MG63 (cell line): ENCODE data around the gene WSCD2. TPM values are rescaled to one million over a fixed set of nuclear protein-coding genes. Genes with fewer than 3 reads are reported as not detected.

Experiments
- DNase-seq: peaks from one replicate; pipeline ENCODE4 v3.0.0-alpha.2; 2020
- H3K27me3 ChIP-seq: fragments of 250-450 bp; sonication (Bioruptor Pico); 2 replicates; pipeline ENCODE4 v1.5.1; 2020; ENCODE audit warnings: mild to moderate bottlenecking, moderate library complexity
- H3K36me3 ChIP-seq: fragments of 250-450 bp; sonication (Bioruptor Pico); 2 replicates; pipeline ENCODE4 v1.5.1; 2020; ENCODE audit warnings: mild to moderate bottlenecking, moderate library complexity
- H3K4me3 ChIP-seq: fragments of 250-450 bp; sonication (Bioruptor Pico); 2 replicates; pipeline ENCODE4 v1.5.1; 2020; ENCODE audit warnings: mild to moderate bottlenecking, moderate library complexity
- H3K9me3 ChIP-seq: fragments of 250-450 bp; sonication (Bioruptor Pico); 2 replicates; pipeline ENCODE4 v1.5.1; 2020; ENCODE audit warnings: mild to moderate bottlenecking, moderate library complexity
- total RNA-seq: library from RNA; depleted of rRNA; stranded (reverse); fragments of >200 nt; shearing (Covaris generic); gene quantifications from 2 replicates; pipeline ENCODE4 v1.2.3, GENCODE V29; 2014; ENCODE audit warnings: low replicate concordance; rRNA removed

The WSCD2 gene
- total RNA-seq, result not detected in 2 replicates

- DNase-seq, result peak; percentile 43
- Histone ChIP-seq H3K36me3 (no peaks in the 10 kb centered on the region), H3K27me3 (peaks cover 18% of the 10 kb centered on the region), H3K9me3 (no peaks in the 10 kb centered on the region), H3K4me3 (peak within 1 kb of the TSS; percentile 33)
These were observed at the start of gene WSCD2 for GRCh38 chr12:108129017-108129812. Gene WSCD2 (plus strand): TSS chr12:108129288. CDS start chr12:108195833, 66,545 bp downstream.

GRCh38 chr12:108079721-108080120 lies 49.4 kb upstream of the WSCD2 start:
- H3K27me3 ChIP-seq, result no peaks in the 10 kb centered on the region
- H3K9me3 ChIP-seq, result no peaks in the 10 kb centered on the region
- no peaks in the 10 kb centered on the region for H3K36me3 ChIP-seq
- no peak overlapping the region for H3K4me3 ChIP-seq
- DNase-seq, result no peak

- no peak overlapping the region for H3K4me3 ChIP-seq
- no peaks in the 10 kb centered on the region for H3K9me3 ChIP-seq
- H3K36me3 ChIP-seq, result no peaks in the 10 kb centered on the region
- H3K27me3 ChIP-seq, result no peaks in the 10 kb centered on the region
- DNase-seq, result no peak
These were observed 48.7 kb upstream of the WSCD2 start for GRCh38 chr12:108080363-108080762.

GRCh38 chr12:108082485-108082884 lies 46.6 kb upstream of the WSCD2 start:
- Histone ChIP-seq H3K9me3 (no peaks in the 10 kb centered on the region), H3K27me3 (no peaks in the 10 kb centered on the region), H3K36me3 (no peaks in the 10 kb centered on the region), H3K4me3 (no peak overlapping the region)
- DNase-seq, result no peak

GRCh38 chr12:108087900-108088299 lies 41.2 kb upstream of the WSCD2 start:
- DNase-seq, result no peak
- Histone ChIP-seq H3K36me3 (no peaks in the 10 kb centered on the region), H3K27me3 (no peaks in the 10 kb centered on the region), H3K9me3 (no peaks in the 10 kb centered on the region; the same call in 1 of the 2 replicates), H3K4me3 (no peak overlapping the region)

GRCh38 chr12:108090107-108090899 lies 38.8 kb upstream of the WSCD2 start:
- Histone ChIP-seq H3K36me3 (no peaks in the 10 kb centered on the region), H3K9me3 (no peaks in the 10 kb centered on the region; the same call in 1 of the 2 replicates), H3K4me3 (no peak overlapping the region), H3K27me3 (no peaks in the 10 kb centered on the region)
- no peak for DNase-seq

GRCh38 chr12:108090932-108091678 lies 38.0 kb upstream of the WSCD2 start:
- DNase-seq, result no peak
- Histone ChIP-seq H3K36me3 (no peaks in the 10 kb centered on the region), H3K4me3 (no peak overlapping the region), H3K27me3 (no peaks in the 10 kb centered on the region), H3K9me3 (no peaks in the 10 kb centered on the region; the same call in 1 of the 2 replicates)

- Histone ChIP-seq H3K27me3 (no peaks in the 10 kb centered on the region), H3K4me3 (no peak overlapping the region), H3K9me3 (no peaks in the 10 kb centered on the region; the same call in 1 of the 2 replicates), H3K36me3 (no peaks in the 10 kb centered on the region)
- no peak for DNase-seq
These were observed 37.4 kb upstream of the WSCD2 start for GRCh38 chr12:108091679-108092051.

- H3K27me3 ChIP-seq, result no peaks in the 10 kb centered on the region
- no peaks in the 10 kb centered on the region for H3K36me3 ChIP-seq
- no peak for DNase-seq
- no peak overlapping the region for H3K4me3 ChIP-seq
- H3K9me3 ChIP-seq, result no peaks in the 10 kb centered on the region; the same call in 1 of the 2 replicates
These were observed 35.9 kb upstream of the WSCD2 start for GRCh38 chr12:108093209-108093608.

- Histone ChIP-seq H3K36me3 (no peaks in the 10 kb centered on the region), H3K4me3 (no peak overlapping the region), H3K9me3 (no peaks in the 10 kb centered on the region), H3K27me3 (no peaks in the 10 kb centered on the region)
- DNase-seq, result no peak
These were observed 34.9 kb upstream of the WSCD2 start for GRCh38 chr12:108094056-108094649.

GRCh38 chr12:108097160-108097911 lies 31.8 kb upstream of the WSCD2 start:
- Histone ChIP-seq H3K27me3 (no peaks in the 10 kb centered on the region), H3K36me3 (no peaks in the 10 kb centered on the region), H3K4me3 (no peak overlapping the region), H3K9me3 (no peaks in the 10 kb centered on the region)
- no peak for DNase-seq

- H3K27me3 ChIP-seq, result no peaks in the 10 kb centered on the region
- H3K4me3 ChIP-seq, result no peak overlapping the region
- DNase-seq, result no peak
- H3K9me3 ChIP-seq, result no peaks in the 10 kb centered on the region
- H3K36me3 ChIP-seq, result no peaks in the 10 kb centered on the region
These were observed 30.7 kb upstream of the WSCD2 start for GRCh38 chr12:108098374-108098773.

- H3K27me3 ChIP-seq, result no peaks in the 10 kb centered on the region
- H3K4me3 ChIP-seq, result no peak overlapping the region
- no peak for DNase-seq
- H3K9me3 ChIP-seq, result no peaks in the 10 kb centered on the region
- H3K36me3 ChIP-seq, result no peaks in the 10 kb centered on the region
These were observed 30.0 kb upstream of the WSCD2 start for GRCh38 chr12:108099073-108099472.

GRCh38 chr12:108099778-108100489 lies 29.2 kb upstream of the WSCD2 start:
- Histone ChIP-seq H3K27me3 (no peaks in the 10 kb centered on the region), H3K36me3 (no peaks in the 10 kb centered on the region), H3K4me3 (no peak overlapping the region), H3K9me3 (no peaks in the 10 kb centered on the region)
- DNase-seq, result no peak

- no peak overlapping the region for H3K4me3 ChIP-seq
- no peaks in the 10 kb centered on the region for H3K9me3 ChIP-seq
- H3K36me3 ChIP-seq, result no peaks in the 10 kb centered on the region
- no peak for DNase-seq
- H3K27me3 ChIP-seq, result no peaks in the 10 kb centered on the region
These were observed 27.4 kb upstream of the WSCD2 start for GRCh38 chr12:108101605-108102175.
